GM04504 (cell line): ENCODE results near the gene MCOLN2.

Source experiments
- DNase-seq: peaks from one replicate; pipeline ENCODE4 v3.0.0-alpha.2; 2012; ENCODE audit warnings: low read depth

Gene MCOLN2

GRCh38 chr1:84896279-84896678 lies 100.6 kb downstream of the MCOLN2 start:
- no peak for DNase-seq

- DNase-seq = no peak
Observed at GRCh38 chr1:84892705-84893618, 104.0 kb downstream of the MCOLN2 start, which contains the start of gene LPAR3. TSS of gene LPAR3 (minus strand) at chr1:84893206. CDS start at chr1:84866120, 27,086 bp downstream.

- DNase-seq = no peak
Observed at GRCh38 chr1:84890566-84890965, 106.3 kb downstream of the MCOLN2 start.

- no peak for DNase-seq
Observed at GRCh38 chr1:84889437-84889836, 107.5 kb downstream of the MCOLN2 start.

- no peak for DNase-seq
Observed at GRCh38 chr1:84888753-84889152, 108.2 kb downstream of the MCOLN2 start.

- DNase-seq = peak; percentile 46
Observed at GRCh38 chr1:84887261-84887934, 109.5 kb downstream of the MCOLN2 start.

- DNase-seq = no peak
Observed at GRCh38 chr1:84885469-84885868, 111.4 kb downstream of the MCOLN2 start.

- no peak for DNase-seq
Observed at GRCh38 chr1:84884671-84885389, 112.1 kb downstream of the MCOLN2 start.

GRCh38 chr1:84883286-84883685 lies 113.6 kb downstream of the MCOLN2 start:
- DNase-seq = no peak

GRCh38 chr1:84877592-84877991 lies 119.3 kb downstream of the MCOLN2 start:
- DNase-seq = no peak

- DNase-seq = no peak
Observed at GRCh38 chr1:84876353-84876752, 120.6 kb downstream of the MCOLN2 start.
